H1 (cell line): Measurements from ENCODE around the gene TFAP2C. TPM values are rescaled to one million over a fixed set of nuclear protein-coding genes. Genes with fewer than 3 reads are reported as not detected.

Experiments used
- CTCF ChIA-PET: fragments of 300-600 bp; sonication (Branson Sonifier 250); formaldehyde crosslinking; loops from one replicate; lab custom pipeline; 2021; ENCODE audit not compliant: partially characterized antibody; lab: Charles Lee
- POLR2A ChIA-PET: fragments of 300-600 bp; sonication (Branson Sonifier 250); formaldehyde crosslinking; loops from one replicate; lab custom pipeline; 2021; ENCODE audit warnings: inconsistent platforms; ENCODE audit not compliant: partially characterized antibody; lab: Charles Lee
- DNase-seq, 2 experiments: peaks; one replicate each; pipeline versions ENCODE4 v3.0.0 to v3.0.0-alpha.2; 2010 to 2022; ENCODE audit warnings: low spot score in 2 of 2, low read depth in 1 of 2, mixed read lengths in 1 of 2
- FAIRE-seq: peaks from 2 replicates; lab custom pipeline; 2011; peaks lifted over from hg19 to GRCh38; lab: Jason Lieb, UNC
- H2AFZ ChIP-seq: 2 replicates; pipeline ENCODE4 v1.8.1; 2012; ENCODE audit warnings: low read length, inconsistent platforms
- H2AK5ac ChIP-seq: 2 replicates; pipeline ENCODE4 v1.6.1; 2013; ENCODE audit warnings: low read depth, low read length
- H2BK120ac ChIP-seq: replicated peaks from 2 replicates; pipeline ENCODE3; 2013; ENCODE audit warnings: low read depth, low read length, inconsistent platforms
- H2BK12ac ChIP-seq: 2 replicates; pipeline ENCODE4 v1.6.1; 2013; ENCODE audit warnings: low read depth, low read length
- H2BK15ac ChIP-seq: 2 replicates; pipeline ENCODE4 v1.6.1; 2013; ENCODE audit warnings: low read length
- H2BK20ac ChIP-seq: 2 replicates; pipeline ENCODE4 v1.6.1; 2013; ENCODE audit warnings: low read length
- H2BK5ac ChIP-seq: 2 replicates; pipeline ENCODE4 v1.6.1; 2013; ENCODE audit warnings: low read depth, low read length
- H3K14ac ChIP-seq: 2 replicates; pipeline ENCODE4 v1.6.1; 2013; ENCODE audit warnings: inconsistent platforms; ENCODE audit not compliant: insufficient read length
- H3K18ac ChIP-seq: 2 replicates; pipeline ENCODE4 v1.6.1; 2013; ENCODE audit warnings: low read length; ENCODE audit errors: extremely low read depth
- H3K23ac ChIP-seq: 2 replicates; pipeline ENCODE4 v1.6.1; 2013; ENCODE audit warnings: inconsistent platforms; ENCODE audit not compliant: insufficient read length
- H3K23me2 ChIP-seq: 2 replicates; pipeline ENCODE4 v1.6.1; 2013; ENCODE audit warnings: low read depth, low read length
- H3K27ac ChIP-seq: 2 replicates; pipeline ENCODE4 v1.6.1; 2011; ENCODE audit warnings: low read depth, low read length, inconsistent platforms
- H3K27me3 ChIP-seq, 4 experiments: replicated peaks in 1 of 4; 1 replicate in 1 of 4; 2 replicates in 3 of 4; pipeline versions ENCODE4 v1.6.1 to v1.8.1; 2011 to 2013; ENCODE audit warnings: low read length in 3 of 4, mild to moderate bottlenecking in 3 of 4, inconsistent platforms in 2 of 4, mixed read lengths in 2 of 4, moderate library complexity in 1 of 4; ENCODE audit not compliant: control insufficient read depth in 3 of 4, insufficient read depth in 3 of 4; ENCODE audit errors: extremely low read depth in 1 of 4
- H3K36me3 ChIP-seq, 4 experiments: 2 replicates each; pipeline versions ENCODE4 v1.6.1 to v1.8.1; 2011 to 2013; ENCODE audit warnings: mild to moderate bottlenecking in 4 of 4, low read length in 3 of 4, moderate library complexity in 2 of 4, control low read depth in 1 of 4, inconsistent platforms in 1 of 4; ENCODE audit not compliant: insufficient read depth in 4 of 4, control insufficient read depth in 2 of 4
- H3K4ac ChIP-seq: replicated peaks from 2 replicates; pipeline ENCODE3; 2013; ENCODE audit warnings: low read length, low read depth, mixed read lengths, inconsistent platforms; ENCODE audit not compliant: insufficient read length
- H3K4me1 ChIP-seq, 4 experiments: replicated peaks in 1 of 4; 1 replicate in 1 of 4; 2 replicates in 3 of 4; pipeline versions ENCODE4 v1.6.1 to v1.8.1; 2011 to 2013; ENCODE audit warnings: low read length in 3 of 4, inconsistent platforms in 2 of 4, mixed read lengths in 1 of 4; ENCODE audit not compliant: insufficient read depth in 4 of 4, control insufficient read depth in 3 of 4
- H3K4me2 ChIP-seq, 2 experiments: 2 replicates each; pipeline versions ENCODE4 v1.6.1 to v1.8.1; 2011 to 2013; ENCODE audit warnings: low read depth in 2 of 2, low read length in 2 of 2, control low read depth in 1 of 2, inconsistent platforms in 1 of 2, mild to moderate bottlenecking in 1 of 2; ENCODE audit not compliant: insufficient read depth in 1 of 2
- H3K4me3 ChIP-seq, 4 experiments: fragments of 200-600, 300-600 bp in 1 of 4; sonication (generic), shearing (Covaris generic), sonication (Bioruptor Twin) in 1 of 4; 2 replicates each; pipeline versions ENCODE4 v1.5.1 to v1.8.1; 2011 to 2016; ENCODE audit warnings: low read length in 4 of 4, low read depth in 3 of 4, control low read depth in 2 of 4, inconsistent platforms in 2 of 4, mild to moderate bottlenecking in 2 of 4, mixed read lengths in 1 of 4, moderate library complexity in 1 of 4; ENCODE audit not compliant: insufficient read depth in 2 of 4; ENCODE audit errors: extremely low read depth in 1 of 4
- H3K56ac ChIP-seq: replicated peaks from 2 replicates; pipeline ENCODE3; 2013; ENCODE audit warnings: low read depth, mild to moderate bottlenecking, mixed read lengths, low read length, inconsistent platforms; ENCODE audit not compliant: insufficient read length
- H3K79me1 ChIP-seq: 2 replicates; pipeline ENCODE4 v1.6.1; 2013; ENCODE audit warnings: low read depth, low read length, control low read depth
- H3K79me2 ChIP-seq, 2 experiments: 2 replicates each; pipeline versions ENCODE4 v1.6.1 to v1.8.1; 2012 to 2013; ENCODE audit warnings: low read length in 2 of 2, mild to moderate bottlenecking in 2 of 2, inconsistent platforms in 1 of 2; ENCODE audit not compliant: insufficient read depth in 2 of 2, control insufficient read depth in 1 of 2
- H3K9ac ChIP-seq, 4 experiments: replicated peaks in 1 of 4; 1 replicate in 1 of 4; 2 replicates in 3 of 4; pipeline versions ENCODE4 v1.6.1 to v1.8.1; 2011 to 2013; ENCODE audit warnings: low read depth in 3 of 4, low read length in 3 of 4, control low read depth in 2 of 4, mild to moderate bottlenecking in 2 of 4, moderate library complexity in 2 of 4, inconsistent platforms in 1 of 4; ENCODE audit errors: extremely low read depth in 1 of 4
- H3K9me3 ChIP-seq, 2 experiments: 2 replicates each; pipeline versions ENCODE4 v1.6.1 to v1.8.1; 2012 to 2013; ENCODE audit warnings: mild to moderate bottlenecking in 2 of 2, moderate library complexity in 2 of 2, control low read depth in 1 of 2, inconsistent platforms in 1 of 2, low read depth in 1 of 2, low read length in 1 of 2, mixed read lengths in 1 of 2; ENCODE audit not compliant: insufficient read depth in 2 of 2
- H4K20me1 ChIP-seq, 2 experiments: replicated peaks in 1 of 2; 2 replicates each; pipeline versions ENCODE3 to v1.8.1; 2011 to 2013; ENCODE audit warnings: inconsistent platforms in 2 of 2, low read length in 2 of 2, mild to moderate bottlenecking in 1 of 2; ENCODE audit not compliant: insufficient read depth in 2 of 2, control insufficient read depth in 1 of 2
- H4K5ac ChIP-seq: 2 replicates; pipeline ENCODE4 v1.6.1; 2013; ENCODE audit warnings: low read length, low read depth, mixed read lengths, inconsistent platforms; ENCODE audit not compliant: insufficient read length
- H4K8ac ChIP-seq: 2 replicates; pipeline ENCODE4 v1.8.0; 2013; ENCODE audit warnings: mild to moderate bottlenecking, moderate library complexity, low read length, inconsistent platforms; ENCODE audit not compliant: insufficient read depth; ENCODE audit errors: extremely low read depth
- H4K91ac ChIP-seq: replicated peaks from 2 replicates; pipeline ENCODE3; 2013; ENCODE audit warnings: low read length, mixed read lengths, inconsistent platforms; ENCODE audit not compliant: insufficient read length
- CBX5 ChIP-seq: fragments of 300-800, 300-1000 bp; sonication (generic); IDR thresholded peaks from 2 replicates; pipeline ENCODE4 v1.7.1; 2016; ENCODE audit warnings: antibody characterized with exemption, low read length, low read depth
- CHD2 ChIP-seq: IDR thresholded peaks from 2 replicates; pipeline ENCODE4 v1.6.1; 2012; ENCODE audit warnings: low read length, improper control_type of control experiment
- CREB1 ChIP-seq: IDR thresholded peaks from 2 replicates; pipeline ENCODE4 v1.6.1; 2012; ENCODE audit warnings: inconsistent platforms
- CTBP2 ChIP-seq: IDR thresholded peaks from 2 replicates; pipeline ENCODE4 v1.7.0; 2011; ENCODE audit warnings: borderline replicate concordance, mild to moderate bottlenecking, moderate library complexity, mixed read lengths, low read length; ENCODE audit not compliant: insufficient read depth, insufficient read length
- GABPA ChIP-seq: IDR thresholded peaks from 2 replicates; pipeline ENCODE4 v1.6.1; 2011; ENCODE audit warnings: mild to moderate bottlenecking, low read length, moderate library complexity, borderline replicate concordance; ENCODE audit not compliant: insufficient read depth
- KDM4A ChIP-seq: IDR thresholded peaks from one replicate; pipeline ENCODE4 v1.7.1; 2012; ENCODE audit warnings: low read depth, mild to moderate bottlenecking, moderate library complexity, low read length, inconsistent platforms; ENCODE audit not compliant: severe bottlenecking
- POU5F1 ChIP-seq: IDR thresholded peaks from 2 replicates; pipeline ENCODE4 v1.6.1; 2011; ENCODE audit warnings: low read depth, mild to moderate bottlenecking, low read length, moderate library complexity
- SAP30 ChIP-seq: fragments of 300-600 bp; sonication (generic); IDR thresholded peaks from 2 replicates; pipeline ENCODE4 v1.7.1; 2012; ENCODE audit warnings: low read length, moderate library complexity, mild to moderate bottlenecking, inconsistent platforms; ENCODE audit not compliant: insufficient read depth, insufficient replicate concordance
- TCF12 ChIP-seq: IDR thresholded peaks from 2 replicates; pipeline ENCODE4 v1.6.1; 2011; ENCODE audit warnings: low read depth, mild to moderate bottlenecking, low read length
- TEAD4 ChIP-seq: IDR thresholded peaks from 2 replicates; pipeline ENCODE4 v1.6.1; 2012; ENCODE audit warnings: low read depth, low read length, inconsistent platforms, mixed read lengths
- WGBS, 2 experiments: shearing (Covaris generic) in 1 of 2; methylation state at CpG; one replicate each; pipeline versions ENCODE4 v1.1.6 to v1.1.7; 2013 to 2015; ENCODE audit warnings: low lambda C conversion rate in 2 of 2, mixed read lengths in 2 of 2, inconsistent platforms in 1 of 2, low coverage in 1 of 2, missing lambda C conversion rate in 1 of 2; ENCODE audit not compliant: insufficient replicate concordance in 2 of 2, insufficient coverage in 1 of 2, insufficient read length in 1 of 2; ENCODE audit errors: extremely low coverage in 1 of 2, missing lambda C conversion rate in 1 of 2; 5-methylcytosine and 5-hydroxymethylcytosine counted together
- polyA plus RNA-seq, 7 experiments: library from polyadenylated mRNA; depleted of rRNA in 3 of 7; stranded (reverse) in 5 of 7; unstranded in 2 of 7; fragments of >200 nt in 5 of 7; fragments of 200-250 nt in 2 of 7; gene quantifications; 1 replicate in 5 of 7; 2 replicates in 1 of 7; 4 replicates in 1 of 7; pipeline versions ENCODE4 v1.2.1 to v1.2.3, GENCODE V29; 2011 to 2013; ENCODE audit warnings: missing spikeins in 2 of 7, mixed read lengths in 2 of 7
- total RNA-seq: library from RNA; stranded (reverse); fragmentation: NEBNext Ultra II Directional; extraction: Animal tissue kit (Norgen Biotek cat#: 25700); gene quantifications from 2 replicates; pipeline ENCODE4 v1.2.1, GENCODE V29; 2021
- TF ChIP-seq, protein P1 (sequence below): IDR thresholded peaks from 2 replicates; pipeline ENCODE4 v1.6.1; 2012; ENCODE audit warnings: inconsistent platforms
- TF ChIP-seq, protein P2 (sequence below): IDR thresholded peaks from 2 replicates; pipeline ENCODE4 v1.6.1; 2012; ENCODE audit warnings: low read length, inconsistent platforms

Gene TFAP2C
- total and polyA plus RNA-seq, 2 of the 8 experiments (the other 6 are each of a cell fraction or from before 2014, with no cell fraction given) = 1.7 to 5.8 TPM

DNA sequence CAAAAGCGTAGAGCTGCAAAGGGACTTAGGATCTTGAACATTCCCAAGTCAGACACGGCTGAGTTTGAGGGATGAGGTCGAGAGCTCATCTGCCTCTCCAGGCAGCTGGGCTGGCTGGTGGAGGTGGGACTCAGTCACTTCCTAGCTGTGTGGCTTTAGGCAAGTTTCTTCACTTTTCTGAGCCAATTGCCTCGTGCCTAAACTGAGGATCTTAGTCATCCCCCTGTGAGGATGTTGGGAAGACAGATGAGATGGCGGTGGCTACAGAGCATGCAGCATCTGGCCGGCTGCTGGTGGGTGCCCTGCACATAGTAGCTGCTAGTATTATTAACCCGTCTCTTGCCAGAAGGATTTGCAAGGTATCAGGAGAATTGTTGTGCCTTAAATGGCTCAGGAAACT is 27.5 kb downstream of the TFAP2C start:
- H3K9me3 ChIP-seq = no peaks in the 10 kb centered on the region
- no peak overlapping the region for H2BK5ac ChIP-seq
- 80% methylated on average over 7 of the region's 7 CpGs; no CpG with 5 or more reads in 1 of the 2 experiments for WGBS, 2 experiments

More for the DNA sequence above, 27.5 kb downstream of the TFAP2C start:
- no peak overlapping the region for H4K5ac ChIP-seq
- no peak overlapping the region for H2AK5ac ChIP-seq
- H2BK15ac ChIP-seq = no peak overlapping the region; the same call in 1 of the 2 replicates
- no peak overlapping the region for H3K56ac ChIP-seq
- H3K4me3 ChIP-seq = no peak overlapping the region
- H3K23me2 ChIP-seq = no peaks in the 10 kb centered on the region
- no peak overlapping the region for H3K14ac ChIP-seq
- no peaks in the 10 kb centered on the region; a peak in 1 of 7 replicates for H3K27me3 ChIP-seq
- H3K79me1 ChIP-seq = no peaks in the 10 kb centered on the region
- POLR2A ChIA-PET = interaction anchor here (0.7 to 1.0 kb wide), 2 partner anchors 10 to 33 kb away, joined by 3 read pairs; no protein-coding TSS in a partner anchor
- no peak overlapping the region for H2BK20ac ChIP-seq
- H4K8ac ChIP-seq = no peak overlapping the region
- CTCF ChIA-PET = interaction anchor here (0.5 to 1.4 kb wide), 5 partner anchors 11 to 306 kb away, joined by 3 to 4 read pairs (median 3); no protein-coding TSS in a partner anchor
- FAIRE-seq (no peak), DNase-seq (no peak)
- H4K91ac ChIP-seq = no peak overlapping the region
- no peak overlapping the region for H3K4me2 ChIP-seq
- H3K27ac ChIP-seq = no peak overlapping the region
- H3K23ac ChIP-seq = no peak overlapping the region
- no peak overlapping the region for H2BK12ac ChIP-seq
- no peak overlapping the region for H2AFZ ChIP-seq
- H3K4me1 ChIP-seq = peaks cover 0 to 2% (median 0%) of the 10 kb centered on the region in 4 experiments; a peak in 1 of 7 replicates
- H3K79me2 ChIP-seq = no peaks in the 10 kb centered on the region
- H2BK120ac ChIP-seq = no peak overlapping the region
- H3K4ac ChIP-seq = no peak overlapping the region
- TF ChIP-seq TEAD4 = no peak
- no peak for TF ChIP-seq CHD2
- no peak for TF ChIP-seq GABPA
- TF ChIP-seq SAP30 = no peak
- TF ChIP-seq, protein P1, sequence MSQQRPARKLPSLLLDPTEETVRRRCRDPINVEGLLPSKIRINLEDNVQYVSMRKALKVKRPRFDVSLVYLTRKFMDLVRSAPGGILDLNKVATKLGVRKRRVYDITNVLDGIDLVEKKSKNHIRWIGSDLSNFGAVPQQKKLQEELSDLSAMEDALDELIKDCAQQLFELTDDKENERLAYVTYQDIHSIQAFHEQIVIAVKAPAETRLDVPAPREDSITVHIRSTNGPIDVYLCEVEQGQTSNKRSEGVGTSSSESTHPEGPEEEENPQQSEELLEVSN = no peak
- TF ChIP-seq CBX5 = no peak
- TF ChIP-seq, protein P2, sequence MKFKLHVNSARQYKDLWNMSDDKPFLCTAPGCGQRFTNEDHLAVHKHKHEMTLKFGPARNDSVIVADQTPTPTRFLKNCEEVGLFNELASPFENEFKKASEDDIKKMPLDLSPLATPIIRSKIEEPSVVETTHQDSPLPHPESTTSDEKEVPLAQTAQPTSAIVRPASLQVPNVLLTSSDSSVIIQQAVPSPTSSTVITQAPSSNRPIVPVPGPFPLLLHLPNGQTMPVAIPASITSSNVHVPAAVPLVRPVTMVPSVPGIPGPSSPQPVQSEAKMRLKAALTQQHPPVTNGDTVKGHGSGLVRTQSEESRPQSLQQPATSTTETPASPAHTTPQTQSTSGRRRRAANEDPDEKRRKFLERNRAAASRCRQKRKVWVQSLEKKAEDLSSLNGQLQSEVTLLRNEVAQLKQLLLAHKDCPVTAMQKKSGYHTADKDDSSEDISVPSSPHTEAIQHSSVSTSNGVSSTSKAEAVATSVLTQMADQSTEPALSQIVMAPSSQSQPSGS = no peak
- no peak for TF ChIP-seq TCF12
- TF ChIP-seq POU5F1 = no peak
- no peak for TF ChIP-seq KDM4A
- no peak for TF ChIP-seq CTBP2
- no peak for TF ChIP-seq CREB1
- no peaks in the 10 kb centered on the region for H4K20me1 ChIP-seq
- H3K36me3 ChIP-seq = no peaks in the 10 kb centered on the region
- H3K18ac ChIP-seq = no peak overlapping the region
- no peak overlapping the region for H3K9ac ChIP-seq
